Measurements from ENCODE around the gene DNAJC7. TPM values are rescaled to one million over a fixed set of nuclear protein-coding genes. Genes with fewer than 3 reads are reported as not detected.
A peak's percentile ranks its signal among the peaks of the same experiment; 100 is the strongest.

The DNAJC7 gene
- total RNA-seq, 1 donor from 2014 or later, result 129 TPM

DNA sequence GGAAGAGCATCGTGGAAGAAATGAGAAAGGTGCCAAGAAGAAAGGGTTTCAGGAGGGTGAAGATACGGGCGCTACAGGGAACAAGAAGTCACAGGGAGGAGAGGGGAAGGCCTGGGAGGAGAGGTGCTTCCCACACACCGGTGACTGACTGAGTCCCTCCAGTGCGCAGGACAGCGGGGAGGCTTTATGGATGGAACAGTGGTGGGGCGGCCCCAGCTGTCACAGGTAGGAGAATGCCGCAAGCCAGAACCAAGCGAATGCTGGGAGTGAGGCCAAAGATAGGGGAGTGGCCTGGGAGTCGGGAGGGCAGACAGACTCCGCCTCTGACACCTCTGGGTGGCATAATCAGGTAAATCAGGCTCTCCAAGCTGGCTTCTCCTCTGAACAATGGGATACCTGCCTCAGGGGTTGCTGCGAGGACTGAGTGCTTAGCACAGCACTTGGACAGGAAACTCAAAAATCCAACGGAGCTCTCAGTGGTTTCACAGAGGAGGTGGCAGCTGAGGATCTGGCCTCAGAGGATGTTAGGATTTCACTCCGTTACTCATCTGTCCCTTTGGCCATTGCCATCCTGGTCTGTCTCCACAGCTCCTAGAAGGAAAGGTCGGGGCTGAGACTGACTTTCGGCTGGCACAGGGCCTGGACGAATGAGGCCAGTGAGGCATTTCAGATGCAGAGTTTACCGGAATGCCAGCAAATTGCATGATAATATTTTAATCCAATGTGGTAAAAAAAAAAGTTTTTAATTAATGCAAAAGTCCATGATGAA lies 51.4 kb downstream of the DNAJC7 start:
- Mint-ChIP-seq H3K27me3 (ENCODE audit: insufficient read depth) (no peaks in the 10 kb centered on the region), H3K9me3 (no peaks in the 10 kb centered on the region), H3K36me3 (ENCODE audit: low read depth) (peaks cover 8% of the 10 kb centered on the region), H3K4me3 (peak overlapping the region; percentile 79), H3K27ac (peak overlapping the region; percentile 82), H3K4me1 (ENCODE audit: low read depth) (peaks cover 26% of the 10 kb centered on the region)
- intact Hi-C loops (cut with micrococcal nuclease), result loop anchor here (1.0 to 5.0 kb wide), 8 partner anchors 36 to 856 kb away; partner anchors contain the start of genes BECN1, DHX58, DNAJC7 and KLHL11
- DNase-seq (ENCODE audit: low spot score), result peak; percentile 54

DNA sequence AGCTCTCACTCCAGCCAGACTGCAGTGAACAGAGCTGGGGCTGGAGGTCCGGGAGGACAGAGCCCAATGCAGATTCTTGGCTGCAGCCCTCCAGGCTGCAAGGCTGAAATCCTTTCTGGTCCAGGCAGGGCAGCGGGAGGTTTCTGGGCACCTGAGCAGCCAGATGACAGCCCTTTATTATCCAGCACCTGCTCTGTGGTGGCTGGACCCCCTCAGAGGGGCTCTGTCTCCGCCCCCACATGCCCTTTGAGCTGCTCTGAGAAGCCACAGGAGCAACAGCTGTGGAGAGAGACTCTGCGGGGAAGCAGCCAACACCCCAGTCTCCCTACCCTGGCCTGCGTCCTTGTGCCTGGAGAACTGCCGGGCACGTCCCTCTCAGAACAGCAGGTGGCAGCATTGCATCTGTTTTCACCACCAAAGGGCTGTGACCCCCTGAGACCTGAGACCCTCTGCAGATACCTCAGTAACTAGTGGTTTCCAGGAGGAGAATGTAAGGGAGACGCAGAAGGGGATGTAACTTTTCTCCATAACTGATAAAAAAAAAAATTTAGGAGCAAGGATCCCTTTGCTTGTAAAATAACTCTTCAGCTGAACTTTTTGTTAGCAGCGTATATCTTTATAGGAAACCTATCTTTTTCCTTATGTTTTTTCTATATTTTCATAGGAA lies 54.3 kb downstream of the DNAJC7 start:
- intact Hi-C loops (cut with micrococcal nuclease), result loop anchor here (1.0 kb wide), 3 partner anchors 138 to 218 kb away; partner anchors contain the start of gene KCNH4
- Mint-ChIP-seq H3K36me3 (ENCODE audit: low read depth) (no peaks in the 10 kb centered on the region), H3K27ac (no peak overlapping the region), H3K4me1 (ENCODE audit: low read depth) (peaks cover 21% of the 10 kb centered on the region), H3K27me3 (ENCODE audit: insufficient read depth) (no peaks in the 10 kb centered on the region), H3K4me3 (no peak overlapping the region), H3K9me3 (no peaks in the 10 kb centered on the region)
- peak; percentile 56 for DNase-seq (ENCODE audit: low spot score)

DNA sequence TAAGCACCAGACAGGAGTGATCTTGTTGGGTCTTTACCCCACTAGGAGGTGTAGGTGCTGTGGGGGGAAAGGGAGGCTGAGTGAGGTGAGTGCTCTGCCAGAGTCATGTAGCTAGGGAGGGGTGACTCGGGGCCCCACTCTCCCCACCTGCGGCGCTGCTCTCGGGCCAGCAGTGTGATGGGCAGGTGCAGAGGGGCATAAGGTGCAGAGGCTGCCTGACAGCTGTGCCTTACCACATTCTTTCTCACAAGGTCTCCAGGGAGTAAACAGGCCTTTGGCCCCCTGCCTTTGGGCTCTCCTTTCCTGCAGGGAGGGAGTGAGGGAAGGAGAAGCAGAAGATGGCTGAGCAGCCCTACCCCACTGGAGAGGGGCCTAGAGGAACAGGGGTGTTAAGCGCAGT lies 55.1 kb downstream of the DNAJC7 start:
- peaks cover 14% of the 10 kb centered on the region for H3K4me1 Mint-ChIP-seq (ENCODE audit: low read depth)
- no peak for DNase-seq (ENCODE audit: low spot score)
- H3K9me3 Mint-ChIP-seq, result no peaks in the 10 kb centered on the region
- intact Hi-C loops (cut with micrococcal nuclease), result no loop called here
- H3K4me3 Mint-ChIP-seq, result no peak overlapping the region
- no peaks in the 10 kb centered on the region for H3K36me3 Mint-ChIP-seq (ENCODE audit: low read depth)
- no peak overlapping the region for H3K27ac Mint-ChIP-seq
- no peaks in the 10 kb centered on the region for H3K27me3 Mint-ChIP-seq (ENCODE audit: insufficient read depth)

DNA sequence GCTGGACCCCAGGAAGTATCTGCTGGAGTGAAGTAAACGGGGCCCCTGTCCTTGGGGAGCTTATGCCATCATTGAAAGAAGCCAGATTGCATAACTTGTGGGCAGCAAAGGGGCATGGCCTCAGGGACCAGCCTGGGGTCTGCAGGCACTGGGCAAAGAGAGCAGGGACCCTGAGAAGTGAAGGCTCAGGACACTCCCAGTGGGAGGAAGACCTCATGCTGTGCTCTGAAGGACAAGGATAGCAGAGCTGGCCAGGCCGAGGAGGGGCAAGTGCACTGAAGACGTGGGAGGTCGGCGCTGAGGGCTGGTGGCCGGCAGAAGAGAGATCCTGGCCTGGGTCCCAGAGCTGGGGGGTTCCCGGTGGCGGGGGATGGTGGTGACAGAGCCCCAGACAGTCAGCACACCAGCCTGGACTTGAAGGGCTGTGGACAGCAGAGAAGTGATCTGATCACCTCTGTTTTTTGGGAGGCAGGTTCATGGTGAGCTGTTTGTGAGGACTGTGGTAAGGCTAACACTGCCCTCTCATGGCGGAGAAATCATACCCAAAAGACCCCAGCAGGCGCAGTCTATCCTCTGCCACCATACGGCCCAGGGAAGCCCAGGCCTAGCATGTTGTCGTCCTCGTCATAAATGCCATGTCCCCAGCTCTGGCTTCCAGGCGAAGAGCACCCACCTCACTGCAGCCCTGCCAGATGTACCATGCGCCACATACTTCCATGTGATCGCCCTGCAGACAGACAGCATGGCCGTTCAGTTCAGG lies 57.7 kb downstream of the DNAJC7 start:
- intact Hi-C loops (cut with micrococcal nuclease), result no loop called here

DNA sequence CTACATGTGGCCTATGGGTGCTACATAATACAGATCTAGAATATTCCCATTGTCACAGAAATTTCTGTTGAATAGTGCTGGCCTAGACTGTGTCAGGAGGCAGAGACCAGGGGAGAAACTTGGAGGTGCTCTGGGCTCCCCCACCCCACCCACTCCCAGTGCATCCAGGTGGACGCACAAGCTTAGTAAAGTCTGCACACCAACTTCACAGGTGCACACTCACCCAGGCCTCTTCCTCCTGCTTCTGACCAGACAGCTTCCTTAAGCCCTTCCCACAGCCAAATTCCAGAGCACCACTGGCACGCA lies 58.3 kb downstream of the DNAJC7 start:
- Mint-ChIP-seq H3K4me3 (no peak overlapping the region), H3K36me3 (ENCODE audit: low read depth) (no peaks in the 10 kb centered on the region), H3K27me3 (ENCODE audit: insufficient read depth) (no peaks in the 10 kb centered on the region), H3K9me3 (no peaks in the 10 kb centered on the region), H3K27ac (no peak overlapping the region), H3K4me1 (ENCODE audit: low read depth) (no peaks in the 10 kb centered on the region)
- intact Hi-C loops (cut with micrococcal nuclease), result no loop called here
- DNase-seq (ENCODE audit: low spot score), result no peak

More for the DNA sequence above, 57.7 kb downstream of the DNAJC7 start:
- H3K4me1 Mint-ChIP-seq (ENCODE audit: low read depth), result no peaks in the 10 kb centered on the region
- no peak overlapping the region for H3K27ac Mint-ChIP-seq
- no peak overlapping the region for H3K4me3 Mint-ChIP-seq
- no peaks in the 10 kb centered on the region for H3K27me3 Mint-ChIP-seq (ENCODE audit: insufficient read depth)
- DNase-seq (ENCODE audit: low spot score), result no peak
- H3K36me3 Mint-ChIP-seq (ENCODE audit: low read depth), result no peaks in the 10 kb centered on the region
- no peaks in the 10 kb centered on the region for H3K9me3 Mint-ChIP-seq

DNA sequence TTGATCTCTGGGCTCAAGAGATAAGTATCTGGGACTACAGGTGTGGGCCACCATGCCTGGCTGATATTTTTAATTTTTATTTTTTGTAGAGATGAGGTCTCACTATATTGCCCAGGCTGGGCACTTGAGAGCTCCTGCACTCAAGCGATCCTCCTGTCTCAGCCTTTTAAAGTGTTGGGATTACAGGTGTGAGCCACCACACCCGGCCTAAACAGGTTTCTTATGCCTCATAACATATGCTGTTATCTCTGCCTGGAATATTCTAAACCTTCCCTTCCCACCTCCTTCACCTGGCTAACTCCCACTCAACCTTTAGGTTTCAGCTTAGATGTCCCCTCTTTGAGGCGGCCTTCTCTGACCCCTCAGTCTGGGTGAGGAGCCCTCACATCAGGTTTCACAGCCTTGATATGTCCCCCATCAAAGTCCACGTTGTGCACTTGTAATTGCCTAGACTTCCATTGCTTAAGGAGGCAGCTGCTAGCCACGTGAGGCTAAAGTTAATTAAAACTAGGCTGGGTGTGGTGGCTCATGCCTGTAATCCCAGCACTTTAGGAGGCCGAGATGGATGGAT lies 59.3 kb downstream of the DNAJC7 start:
- Mint-ChIP-seq H3K27me3 (ENCODE audit: insufficient read depth) (no peaks in the 10 kb centered on the region), H3K4me3 (no peak overlapping the region), H3K27ac (no peak overlapping the region), H3K9me3 (no peaks in the 10 kb centered on the region), H3K4me1 (ENCODE audit: low read depth) (no peaks in the 10 kb centered on the region), H3K36me3 (ENCODE audit: low read depth) (no peaks in the 10 kb centered on the region)
- intact Hi-C loops (cut with micrococcal nuclease), result no loop called here
- DNase-seq (ENCODE audit: low spot score), result no peak

DNA sequence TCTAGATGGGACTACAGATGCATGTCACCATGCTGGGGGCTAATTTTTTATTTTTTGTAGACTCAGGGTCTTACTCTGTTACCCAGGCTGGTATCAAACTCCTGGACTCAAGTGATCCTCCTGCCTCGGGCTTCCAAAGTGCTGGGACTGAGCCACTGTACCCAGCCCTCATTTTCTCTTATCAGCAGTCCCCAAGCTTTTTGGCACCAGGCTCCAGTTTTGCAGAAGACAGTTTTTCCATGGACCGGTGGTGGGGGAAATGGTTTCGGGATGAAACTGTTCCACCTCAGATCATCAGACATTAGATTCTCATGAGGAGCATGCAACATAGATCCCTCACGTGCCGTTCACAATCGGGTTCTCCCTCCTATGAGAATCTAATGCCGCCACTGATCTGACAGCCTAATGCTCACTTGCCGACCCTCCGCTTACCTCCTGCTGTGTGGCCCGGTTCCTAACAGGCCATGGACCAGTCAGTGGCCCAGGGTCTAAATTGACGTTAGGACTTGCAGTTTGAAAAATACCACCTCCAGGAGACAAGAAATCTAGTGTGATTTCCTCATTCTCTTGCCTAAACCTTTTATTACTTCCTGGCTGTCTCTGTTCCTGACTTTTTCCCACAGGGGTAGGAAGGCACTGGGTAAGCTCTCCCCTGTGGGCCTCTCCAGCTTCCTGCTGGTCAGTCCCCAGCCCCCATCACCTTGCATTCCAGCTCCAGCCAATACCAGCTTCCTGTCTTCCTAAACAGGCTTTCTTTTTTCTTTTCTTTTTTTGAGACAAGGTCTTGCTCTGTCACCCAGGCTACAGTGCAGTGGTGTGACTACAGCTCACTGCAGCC lies 60.0 kb downstream of the DNAJC7 start:
- Mint-ChIP-seq H3K4me3 (no peak overlapping the region), H3K9me3 (no peaks in the 10 kb centered on the region), H3K27me3 (ENCODE audit: insufficient read depth) (no peaks in the 10 kb centered on the region), H3K36me3 (ENCODE audit: low read depth) (no peaks in the 10 kb centered on the region), H3K27ac (no peak overlapping the region), H3K4me1 (ENCODE audit: low read depth) (no peaks in the 10 kb centered on the region)
- intact Hi-C loops (cut with micrococcal nuclease), result no loop called here
- DNase-seq (ENCODE audit: low spot score), result no peak

DNA sequence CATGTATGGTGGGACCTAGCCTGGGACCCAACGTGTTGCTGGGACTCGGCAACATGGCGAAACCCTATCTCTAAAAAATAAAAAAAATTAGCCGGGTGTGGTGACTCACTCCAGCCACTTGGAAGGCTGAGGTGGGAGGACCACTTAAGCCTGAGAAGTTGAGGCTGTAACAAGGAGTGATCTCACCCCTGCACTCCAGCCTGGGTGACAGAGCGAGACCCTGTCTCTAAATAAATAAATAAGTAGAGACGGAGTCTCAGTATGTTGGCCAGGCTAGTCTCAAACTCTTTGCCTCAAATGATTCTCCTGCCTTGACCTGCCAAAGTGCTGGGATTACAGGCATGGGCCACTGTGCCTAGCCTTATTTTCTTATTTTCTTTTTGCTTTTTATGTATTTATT lies 60.7 kb downstream of the DNAJC7 start:
- H3K4me3 Mint-ChIP-seq, result no peak overlapping the region
- no peaks in the 10 kb centered on the region for H3K27me3 Mint-ChIP-seq (ENCODE audit: insufficient read depth)
- H3K36me3 Mint-ChIP-seq (ENCODE audit: low read depth), result no peaks in the 10 kb centered on the region
- no peak overlapping the region for H3K27ac Mint-ChIP-seq
- H3K9me3 Mint-ChIP-seq, result no peaks in the 10 kb centered on the region
- no peak for DNase-seq (ENCODE audit: low spot score)
- intact Hi-C loops (cut with micrococcal nuclease), result no loop called here
- H3K4me1 Mint-ChIP-seq (ENCODE audit: low read depth), result no peaks in the 10 kb centered on the region

DNA sequence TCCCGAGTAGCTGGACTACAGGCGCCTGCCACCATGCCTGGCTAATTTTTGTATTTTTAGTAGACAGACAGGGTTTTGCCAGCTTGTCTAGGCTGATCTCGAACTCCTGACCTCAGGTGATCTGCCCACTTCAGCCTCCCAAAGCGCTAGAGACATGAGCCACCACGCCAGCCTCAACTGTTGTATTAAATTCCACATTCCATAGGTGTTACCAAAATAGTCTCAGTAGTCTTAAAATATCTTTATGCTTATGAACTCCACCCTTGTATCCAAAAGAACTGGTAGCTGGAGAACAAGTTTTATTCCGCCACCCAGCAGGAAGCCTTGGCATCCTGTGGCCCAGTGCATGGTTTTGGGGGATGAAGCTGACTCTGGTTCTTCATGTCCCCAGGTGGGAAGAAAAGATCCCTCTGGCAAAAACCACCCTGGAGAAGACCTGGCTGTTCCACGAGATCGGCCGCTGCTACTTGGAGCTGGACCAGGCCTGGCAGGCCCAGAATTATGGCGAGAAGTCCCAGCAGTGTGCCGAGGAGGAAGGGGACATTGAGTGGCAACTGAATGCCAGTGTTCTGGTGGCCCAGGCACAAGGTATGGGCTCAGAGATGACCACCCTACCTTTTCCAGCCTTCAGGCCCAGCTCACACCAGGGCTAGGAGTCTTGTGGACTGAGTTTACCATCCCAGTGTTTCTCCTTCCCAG lies 68.3 kb downstream of the DNAJC7 start:
- intact Hi-C loops (cut with micrococcal nuclease), result no loop called here
- Mint-ChIP-seq H3K4me1 (ENCODE audit: low read depth) (no peaks in the 10 kb centered on the region), H3K9me3 (no peaks in the 10 kb centered on the region), H3K4me3 (no peak overlapping the region), H3K27me3 (ENCODE audit: insufficient read depth) (no peaks in the 10 kb centered on the region), H3K36me3 (ENCODE audit: low read depth) (no peaks in the 10 kb centered on the region), H3K27ac (no peak overlapping the region)
- DNase-seq (ENCODE audit: low spot score), result no peak

DNA sequence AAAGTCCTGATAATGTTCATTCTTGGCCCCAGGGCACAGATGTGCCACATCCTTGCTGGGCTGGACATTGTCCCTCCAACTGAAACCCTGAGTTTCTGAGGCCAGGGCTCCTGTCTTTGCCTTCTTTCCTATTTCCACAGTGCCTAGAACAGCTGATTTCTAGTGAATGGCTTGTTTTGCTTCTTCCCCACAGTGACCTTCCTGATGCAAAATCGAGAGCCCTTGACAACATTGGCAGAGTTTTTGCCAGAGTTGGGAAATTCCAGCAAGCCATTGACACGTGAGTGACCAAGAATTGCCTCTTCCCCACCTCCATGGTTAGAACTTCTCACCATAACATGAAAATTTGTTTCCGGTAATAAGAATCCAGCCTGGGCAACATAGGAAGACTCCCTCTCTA lies 72.3 kb downstream of the DNAJC7 start:
- Mint-ChIP-seq H3K27ac (no peak overlapping the region), H3K36me3 (ENCODE audit: low read depth) (no peaks in the 10 kb centered on the region), H3K4me1 (ENCODE audit: low read depth) (no peaks in the 10 kb centered on the region), H3K27me3 (ENCODE audit: insufficient read depth) (no peaks in the 10 kb centered on the region), H3K9me3 (no peaks in the 10 kb centered on the region), H3K4me3 (no peak overlapping the region)
- intact Hi-C loops (cut with micrococcal nuclease), result no loop called here
- DNase-seq (ENCODE audit: low spot score), result no peak

DNA sequence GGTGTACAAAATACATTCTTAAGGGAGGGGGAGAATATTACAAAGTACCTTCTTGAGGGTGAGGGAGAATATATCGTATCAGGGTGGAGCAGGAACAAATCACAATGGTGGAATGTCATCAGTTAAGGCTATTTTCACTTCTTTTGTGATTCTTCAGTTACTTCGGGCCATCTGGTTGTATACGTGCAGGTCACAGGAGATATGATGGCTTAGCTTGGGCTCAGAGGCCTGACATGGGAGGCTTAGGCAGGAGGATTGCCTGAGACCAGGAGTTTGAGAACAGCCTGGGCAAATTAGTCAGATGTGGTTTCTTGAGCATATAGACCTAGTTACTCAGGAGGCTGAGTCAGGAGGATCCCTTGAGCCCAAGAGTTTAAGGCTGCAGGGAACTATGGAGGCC lies 73.7 kb downstream of the DNAJC7 start:
- H3K27me3 Mint-ChIP-seq (ENCODE audit: insufficient read depth), result no peaks in the 10 kb centered on the region
- no peaks in the 10 kb centered on the region for H3K9me3 Mint-ChIP-seq
- H3K36me3 Mint-ChIP-seq (ENCODE audit: low read depth), result no peaks in the 10 kb centered on the region
- H3K4me3 Mint-ChIP-seq, result no peak overlapping the region
- no peak overlapping the region for H3K27ac Mint-ChIP-seq
- DNase-seq (ENCODE audit: low spot score), result no peak
- intact Hi-C loops (cut with micrococcal nuclease), result no loop called here
- H3K4me1 Mint-ChIP-seq (ENCODE audit: low read depth), result no peaks in the 10 kb centered on the region
